GM18858 (cell line): ENCODE measurements around the gene SUPT4H1.
"Not testable (repeated sequence)": the region's sequence is repeated elsewhere in the genome, so short reads cannot be mapped to it uniquely, and the experiment has no call there.

Source experiments
- ATAC-seq: cut with Tn5 transposase; IDR thresholded peaks from one replicate; pipeline ENCODE4 v1.9.1; 2021; ENCODE audit not compliant: unreplicated experiment

Gene SUPT4H1

DNA sequence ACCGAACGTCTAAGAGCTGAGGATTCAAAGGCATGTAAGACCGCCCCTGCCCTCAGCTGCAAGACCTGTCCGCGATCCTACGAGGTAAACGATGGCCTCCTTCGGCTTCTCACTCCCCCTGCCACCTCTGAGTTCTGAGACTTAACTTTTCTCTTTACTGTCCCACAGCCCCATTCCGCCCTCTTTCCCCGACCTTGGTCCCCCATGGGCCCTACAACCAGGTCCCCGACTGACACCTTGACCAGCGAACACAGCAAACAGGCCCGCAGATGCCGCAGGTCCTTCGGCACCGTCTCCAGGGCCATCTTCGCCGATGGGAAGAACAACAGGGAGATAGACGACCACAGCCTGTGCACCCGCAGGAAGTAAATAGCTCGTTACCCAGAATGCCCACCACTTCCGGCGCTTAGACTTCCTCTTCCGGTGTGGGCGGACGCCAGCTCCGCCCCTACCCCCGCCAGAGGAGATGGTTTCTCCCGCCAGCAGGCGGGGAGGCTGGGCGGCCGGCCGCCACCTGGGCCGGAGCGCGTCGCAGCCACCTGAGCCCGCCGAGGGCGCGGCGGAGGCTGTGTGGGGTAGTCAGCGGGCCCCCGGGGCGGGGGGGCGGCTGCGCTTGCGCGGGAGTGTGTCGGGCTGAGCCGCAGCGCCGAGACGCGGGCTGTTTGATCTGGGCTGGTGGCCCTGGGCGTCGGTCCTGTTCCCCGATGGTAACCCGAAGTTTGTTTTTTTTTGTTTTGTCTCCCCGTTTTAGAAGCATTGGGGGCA lies at the start of gene SUPT4H1:
TSS of gene SUPT4H1 (minus strand) at position 371 of the 765 bp plus-strand sequence. CDS start at position 305, 66 bp downstream.
- ATAC-seq = peak; percentile 70

GRCh38 chr17:58401287-58401686 lies 49.3 kb upstream of the SUPT4H1 start:
- no peak for ATAC-seq

GRCh38 chr17:58400826-58401225 lies 48.8 kb upstream of the SUPT4H1 start:
- ATAC-seq = no peak

GRCh38 chr17:58399974-58400373 lies 48.0 kb upstream of the SUPT4H1 start:
- ATAC-seq = no peak

- ATAC-seq = no peak
Observed at GRCh38 chr17:58398574-58399266, 46.7 kb upstream of the SUPT4H1 start.

DNA sequence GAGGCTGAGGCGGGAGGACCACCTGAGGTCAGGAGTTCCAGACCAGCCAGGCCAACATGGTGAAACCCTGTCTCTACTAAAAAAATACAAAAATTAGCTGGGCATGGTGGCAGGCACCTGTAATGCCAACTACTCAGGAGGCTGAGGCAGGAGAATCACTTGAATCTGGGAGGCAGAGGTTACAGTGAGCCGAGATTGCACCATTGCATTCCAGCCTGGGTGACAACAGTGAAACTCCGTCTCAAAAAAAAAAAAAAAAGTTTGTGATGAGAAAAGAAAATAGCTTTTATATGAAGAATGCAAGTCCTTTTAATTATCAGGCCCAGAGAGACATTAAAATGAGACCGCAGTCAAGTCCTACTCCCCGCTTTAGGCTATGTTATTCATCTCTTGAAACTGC lies 45.4 kb upstream of the SUPT4H1 start:
- ATAC-seq = not testable (repeated sequence)

GRCh38 chr17:58396173-58396572 lies 44.2 kb upstream of the SUPT4H1 start:
- no peak for ATAC-seq

- ATAC-seq = no peak
Observed at GRCh38 chr17:58394534-58395223, 42.7 kb upstream of the SUPT4H1 start.

DNA sequence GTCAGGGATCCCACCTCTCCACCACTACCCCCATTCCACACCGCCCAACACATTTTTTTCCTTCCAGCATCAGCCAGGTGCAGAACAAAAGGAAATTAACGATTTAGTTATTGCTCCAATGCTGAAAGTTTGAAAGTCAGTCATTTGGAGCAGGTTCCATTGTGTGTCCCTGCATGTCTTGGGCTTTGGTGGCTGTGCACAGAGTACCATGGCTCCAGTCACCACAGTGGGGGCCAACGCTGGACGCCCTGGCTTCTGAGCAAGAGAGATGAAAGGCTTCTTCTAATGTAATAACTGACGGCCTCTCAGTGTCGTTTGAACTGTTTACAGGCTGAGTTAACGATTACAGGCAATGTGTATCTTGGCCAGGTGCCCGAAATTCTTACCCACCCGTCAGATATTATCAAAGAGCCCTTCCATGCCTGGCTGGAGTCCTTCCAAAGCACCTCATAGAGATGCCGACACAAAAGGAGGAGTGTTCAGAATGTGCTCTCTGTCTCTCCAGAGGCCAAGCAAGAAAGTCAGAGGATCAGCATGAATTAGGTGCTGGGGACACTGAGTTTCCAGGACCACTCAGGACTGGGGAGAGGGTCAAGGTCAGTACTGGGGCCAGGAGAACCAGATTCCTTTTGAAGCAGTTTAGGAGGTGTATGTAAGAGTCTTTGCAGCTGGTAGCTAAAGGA lies 39.4 kb upstream of the SUPT4H1 start:
- ATAC-seq = no peak

DNA sequence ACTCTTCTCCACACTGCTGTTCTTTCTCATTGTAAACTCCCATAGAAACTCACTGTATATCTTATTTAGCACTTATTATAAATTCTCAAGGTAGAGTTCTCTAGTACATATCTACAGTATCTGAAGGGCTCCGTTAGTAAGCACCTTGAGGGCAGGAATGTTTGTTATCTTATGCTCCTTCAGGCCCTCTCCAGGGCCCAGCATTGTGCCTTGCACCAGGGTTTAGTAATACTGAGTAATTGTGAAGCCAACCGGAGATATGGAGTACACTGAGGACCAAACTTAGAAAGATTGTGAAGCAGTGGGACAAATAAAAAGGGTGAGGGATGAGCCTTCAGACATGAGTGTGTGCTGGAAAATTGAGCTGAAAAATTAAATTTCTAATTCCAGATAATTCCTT lies 38.9 kb upstream of the SUPT4H1 start:
- ATAC-seq = no peak

DNA sequence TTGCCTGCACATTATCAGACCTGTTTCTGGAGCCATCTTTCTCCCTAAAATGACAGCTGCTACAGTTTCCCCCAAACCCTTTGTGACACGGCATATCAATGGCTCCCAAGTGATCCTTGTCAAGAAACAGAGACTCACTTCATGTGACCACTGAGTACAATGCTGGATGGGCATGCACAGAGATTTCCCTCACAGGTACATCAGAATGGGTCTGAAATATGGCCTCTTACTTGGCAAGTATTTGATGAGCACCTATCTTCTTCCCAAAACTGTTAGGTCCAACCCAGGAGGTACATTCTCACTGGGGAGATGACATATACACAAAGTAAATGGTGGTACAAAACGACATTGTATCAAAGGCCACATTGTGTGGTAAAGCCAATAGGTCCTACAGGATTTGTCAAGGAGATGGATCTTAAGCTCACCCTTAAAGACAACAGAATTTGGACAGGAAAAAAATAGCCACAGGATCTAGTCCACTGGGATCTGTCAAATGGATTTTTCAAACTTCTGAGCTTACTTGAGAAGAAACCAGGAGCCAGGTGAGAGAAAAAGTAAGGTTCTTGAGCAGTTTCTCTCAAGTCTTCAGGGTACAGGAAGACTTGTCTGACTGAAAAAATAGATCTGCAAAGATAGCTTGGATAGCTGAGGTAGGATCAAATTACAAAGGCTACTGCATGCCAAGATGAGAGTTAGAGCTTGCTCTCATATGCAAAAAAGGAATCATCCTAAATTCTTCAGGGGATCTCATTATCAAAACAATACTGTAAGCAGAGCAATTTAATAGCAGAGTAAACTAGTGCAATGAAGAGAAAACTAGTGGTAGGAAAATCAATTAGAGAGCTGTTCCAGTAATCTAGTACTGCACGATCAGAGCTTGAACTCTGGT lies 36.5 kb upstream of the SUPT4H1 start:
- no peak for ATAC-seq

DNA sequence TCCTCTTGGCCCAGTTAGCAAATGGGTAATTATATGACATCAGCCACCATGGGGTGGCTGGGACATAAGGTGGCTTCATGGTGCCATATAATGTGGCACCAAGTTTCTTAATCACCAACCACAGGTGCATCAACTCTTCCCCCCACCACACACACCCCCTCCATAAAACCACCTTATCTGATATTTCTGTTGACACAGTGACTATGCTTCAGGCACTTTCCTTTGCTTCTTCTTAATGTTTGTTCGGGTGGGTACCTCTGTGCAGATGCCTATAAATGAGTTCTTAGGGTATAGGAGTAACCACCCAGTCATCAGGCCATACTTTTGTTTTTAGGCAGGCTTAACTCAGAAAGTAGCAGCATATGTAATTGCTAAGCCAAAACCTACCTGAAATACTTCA lies 35.8 kb upstream of the SUPT4H1 start:
- ATAC-seq = no peak

- no peak for ATAC-seq
Observed at GRCh38 chr17:58386708-58387107, 34.7 kb upstream of the SUPT4H1 start.

GRCh38 chr17:58385359-58385899 lies 33.4 kb upstream of the SUPT4H1 start:
- no peak for ATAC-seq

GRCh38 chr17:58384897-58385296 lies 32.9 kb upstream of the SUPT4H1 start:
- ATAC-seq = no peak

DNA sequence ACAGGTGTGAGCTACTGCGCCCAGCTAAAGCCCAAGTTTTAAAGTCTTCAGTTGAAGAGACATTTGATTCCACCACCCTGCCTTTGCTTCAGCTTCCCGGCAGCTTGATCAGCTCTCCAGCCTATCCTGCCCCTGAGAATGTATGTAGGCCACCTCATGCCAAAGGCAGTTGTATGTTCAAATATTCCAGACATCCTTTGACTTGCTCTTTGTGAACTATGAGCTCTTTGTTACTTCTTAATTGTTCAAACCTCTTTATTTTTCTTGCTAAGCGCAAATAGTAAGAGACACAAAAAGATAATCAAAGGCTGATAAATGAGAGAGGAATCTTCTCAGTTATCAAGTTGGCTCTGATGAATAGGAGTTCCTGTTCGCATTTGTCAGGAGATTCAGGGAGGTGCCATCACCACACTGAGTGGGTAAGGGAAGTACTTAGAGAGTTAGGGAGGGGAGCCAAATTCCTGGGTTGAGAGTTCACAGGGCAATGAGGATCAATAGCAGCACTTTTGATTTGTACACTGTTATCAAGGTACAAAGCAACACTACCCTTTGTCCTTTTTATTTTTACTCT lies 32.0 kb upstream of the SUPT4H1 start:
- no peak for ATAC-seq

DNA sequence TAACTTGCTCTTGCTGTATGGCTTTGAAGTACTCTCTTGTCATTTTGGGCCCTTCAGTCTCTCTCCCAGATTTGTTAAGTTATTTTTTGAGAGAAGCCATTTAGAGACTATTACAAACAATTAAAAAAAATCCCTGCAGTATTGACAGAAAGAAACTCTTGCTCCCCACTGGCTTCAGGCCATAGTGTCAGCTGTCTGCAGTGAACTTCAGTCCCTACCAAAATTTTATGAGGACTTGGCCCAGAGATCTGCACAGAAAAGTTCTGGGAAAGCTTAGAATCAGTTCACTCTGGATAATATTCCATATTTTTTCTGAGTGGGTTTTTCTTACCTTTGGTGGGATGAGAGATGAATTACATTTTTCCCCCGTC lies 30.9 kb upstream of the SUPT4H1 start:
- ATAC-seq = no peak

DNA sequence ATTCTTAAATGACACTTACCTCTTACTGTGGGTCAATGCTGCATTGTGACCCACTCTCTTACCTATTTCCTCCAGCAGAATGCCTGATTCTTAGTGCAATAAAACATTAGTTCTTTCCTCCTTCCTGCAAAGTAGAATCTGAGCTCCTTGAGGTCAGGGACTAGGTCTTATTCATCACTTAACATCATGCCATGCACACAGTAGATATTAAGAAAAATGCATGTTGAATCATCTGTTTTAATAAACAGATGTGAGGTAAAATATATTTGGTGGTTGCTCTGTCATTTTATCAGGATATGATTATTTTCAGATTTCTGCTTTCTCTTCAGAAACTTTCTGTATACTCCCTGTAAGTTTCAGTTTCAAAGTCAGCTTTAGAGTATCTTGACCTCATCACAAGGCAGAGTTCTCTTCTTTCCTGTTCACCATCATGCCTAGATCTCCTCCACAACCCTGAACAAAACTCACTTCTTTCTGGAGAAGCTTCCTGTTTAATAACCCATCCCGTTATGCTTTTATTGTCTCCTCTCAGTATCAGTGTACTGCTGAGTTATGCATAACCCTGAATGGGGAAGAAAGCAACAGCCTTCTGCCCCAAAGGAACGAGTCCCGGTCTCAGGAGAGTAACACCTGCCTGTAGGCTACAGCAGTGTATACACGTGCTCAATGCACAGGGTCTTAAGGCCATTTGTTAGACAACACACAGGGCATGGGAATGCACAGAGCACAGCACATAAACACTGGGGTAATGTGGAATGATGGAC lies 30.3 kb upstream of the SUPT4H1 start:
- peak; percentile 65 for ATAC-seq
